OCI-LY3 (cell line): Measurements from ENCODE around the gene CSF2RB.

ENCODE experiments used
- CTCF ChIP-seq: fragments of 200-600, 300-600 bp; sonication (generic); IDR thresholded peaks from 2 replicates; pipeline ENCODE4 v1.5.1; 2014; ENCODE audit warnings: antibody characterized with exemption, low read length, low read depth
- EZH2phosphoT487 ChIP-seq: fragments of 200-600 bp; shearing (Covaris generic); IDR thresholded peaks from 2 replicates; pipeline ENCODE4 v1.6.1; 2018; ENCODE audit warnings: antibody characterized with exemption, mixed run types, low read depth

- TF ChIP-seq CTCF (peak; percentile 97), EZH2phosphoT487 (no peak)
These were observed 64.7 kb downstream of the CSF2RB start for GRCh38 chr22:36977947-36978660.
